ENCODE measurements around the gene TSPAN12.
"Not testable (repeated sequence)": the region's sequence is repeated elsewhere in the genome, so short reads cannot be mapped to it uniquely, and the experiment has no call there.

TSPAN12 gene

GRCh38 chr7:120799813-120800475 lies 58.0 kb downstream of the TSPAN12 start:
- no peak for DNase-seq

DNA sequence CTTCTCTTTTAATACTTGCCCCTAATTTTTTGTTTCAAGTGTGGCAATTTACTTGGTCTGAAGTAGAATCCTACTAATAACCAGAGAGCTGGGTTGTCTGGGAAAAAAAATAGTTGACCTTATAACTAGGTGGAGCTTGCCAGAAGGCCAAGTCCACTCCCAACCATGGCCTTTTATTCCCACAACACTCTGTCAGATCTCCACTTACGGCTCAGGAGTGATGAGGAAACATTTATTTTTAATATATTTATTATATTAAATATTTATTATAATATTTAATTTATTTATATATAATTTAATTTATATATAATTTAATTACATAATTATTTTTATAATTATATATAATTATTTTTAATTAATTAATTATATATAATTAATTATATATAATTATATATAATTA lies 58.8 kb downstream of the TSPAN12 start:
- no peak for DNase-seq

- no peak for DNase-seq
Observed at GRCh38 chr7:120797026-120797645, 60.8 kb downstream of the TSPAN12 start.

DNA sequence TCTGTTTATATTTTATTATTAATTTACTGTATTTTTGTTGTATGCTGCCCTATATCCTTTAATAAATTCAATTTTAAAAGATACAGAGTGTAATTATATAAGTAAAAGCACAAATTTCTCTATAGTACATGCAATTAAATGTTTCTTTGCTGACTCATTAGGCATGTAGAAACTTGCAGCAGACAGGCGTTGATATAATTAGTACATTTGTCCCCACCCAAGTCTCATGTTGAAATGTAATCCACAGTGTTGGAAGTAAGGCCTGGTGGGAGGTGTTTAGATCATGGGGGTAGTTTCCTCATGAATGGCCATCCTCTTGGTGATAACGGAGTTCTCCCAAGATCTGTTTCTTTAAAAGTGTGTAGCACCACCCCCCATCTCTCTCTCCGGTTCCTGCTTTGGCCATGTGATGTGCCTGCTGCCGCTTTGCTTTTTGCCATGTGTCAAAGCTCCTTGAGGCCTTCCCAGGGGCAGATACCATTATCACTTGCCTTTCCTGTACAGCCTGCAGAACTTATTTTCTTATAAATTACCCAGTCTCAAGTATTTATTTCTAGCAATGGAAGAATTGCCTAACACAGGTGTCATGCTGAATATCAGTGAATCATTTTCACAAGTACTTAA lies 63.7 kb downstream of the TSPAN12 start:
- DNase-seq, result no peak

- DNase-seq, result no peak
Observed at GRCh38 chr7:120793213-120793936, 64.6 kb downstream of the TSPAN12 start.

DNA sequence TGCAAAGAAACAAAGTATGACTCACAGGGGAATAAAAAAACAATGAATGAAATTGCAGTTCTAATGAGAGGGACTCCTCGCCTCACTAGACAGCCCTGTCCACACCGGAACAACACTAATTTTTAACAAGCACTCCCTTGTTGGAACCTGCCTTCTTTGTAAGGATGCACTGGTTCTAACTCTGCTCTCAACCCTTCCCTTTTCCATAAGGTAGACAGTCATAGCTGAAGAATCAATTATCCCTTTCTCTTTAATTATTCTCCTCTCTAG lies 65.1 kb downstream of the TSPAN12 start:
- no peak for DNase-seq

- peak; percentile 34 for DNase-seq
Observed at GRCh38 chr7:120792091-120792860, 65.7 kb downstream of the TSPAN12 start.

DNA sequence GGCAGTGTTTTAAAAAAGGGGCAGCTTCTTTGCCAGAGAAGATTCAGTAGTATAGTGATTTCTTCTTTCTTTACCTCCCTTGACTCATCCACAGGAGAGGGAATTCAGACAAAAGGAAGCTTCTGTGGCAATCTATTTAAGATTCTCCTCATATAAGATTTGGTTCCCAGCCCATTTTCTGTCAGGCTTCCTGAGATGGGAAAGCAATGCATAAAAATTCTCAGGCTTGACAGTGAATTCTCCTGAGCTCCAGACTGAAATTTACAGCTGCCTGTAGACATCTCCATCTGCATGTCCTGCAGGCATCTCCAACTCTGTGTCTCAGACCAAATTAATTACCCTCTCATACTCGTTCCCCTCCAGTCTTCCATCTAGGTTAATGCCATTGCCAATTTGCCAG lies 72.8 kb downstream of the TSPAN12 start:
- DNase-seq, result no peak

DNA sequence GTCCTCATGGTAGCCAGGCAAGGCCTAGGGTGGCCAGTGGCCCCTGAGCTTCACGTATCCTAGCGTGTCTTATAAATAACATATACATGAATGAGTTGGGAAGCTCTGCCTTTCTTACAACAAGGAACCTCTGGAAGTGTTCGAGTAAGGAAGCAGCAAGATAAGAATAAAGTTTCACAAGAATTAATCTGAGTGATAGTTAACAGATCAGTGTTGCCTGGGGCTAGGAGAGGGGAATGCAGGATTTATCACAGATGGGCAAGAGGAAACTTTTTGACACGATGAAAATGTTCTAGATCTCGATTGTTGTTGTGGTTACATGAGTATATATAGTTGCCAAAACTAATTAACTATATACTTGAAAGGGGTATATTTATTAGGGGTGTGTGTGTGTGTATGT lies 74.2 kb downstream of the TSPAN12 start:
- DNase-seq, result no peak

GRCh38 chr7:120783273-120783672 lies 74.7 kb downstream of the TSPAN12 start:
- DNase-seq, result no peak

GRCh38 chr7:120781924-120782323 lies 76.0 kb downstream of the TSPAN12 start:
- DNase-seq, result not testable (repeated sequence)

DNA sequence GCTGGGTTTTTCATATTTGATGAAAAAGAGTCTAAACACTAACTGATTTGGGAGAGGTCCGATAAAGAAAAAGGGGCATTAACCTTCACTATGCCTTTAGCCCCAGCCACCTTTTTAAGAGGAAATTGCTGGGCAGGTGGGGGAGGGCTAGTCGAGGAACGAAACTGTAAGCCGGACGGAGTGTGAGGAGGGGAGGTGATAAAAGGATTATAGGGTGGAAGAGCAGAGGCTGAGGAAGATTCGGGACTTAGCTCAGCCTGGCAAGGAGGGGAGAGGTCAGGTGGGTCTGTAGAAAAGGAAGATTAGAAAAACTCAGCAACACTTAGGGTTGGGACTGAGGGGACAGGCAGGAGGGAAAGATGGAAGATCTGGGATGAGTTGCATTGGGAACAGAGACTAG lies 77.0 kb downstream of the TSPAN12 start:
- DNase-seq, result no peak

DNA sequence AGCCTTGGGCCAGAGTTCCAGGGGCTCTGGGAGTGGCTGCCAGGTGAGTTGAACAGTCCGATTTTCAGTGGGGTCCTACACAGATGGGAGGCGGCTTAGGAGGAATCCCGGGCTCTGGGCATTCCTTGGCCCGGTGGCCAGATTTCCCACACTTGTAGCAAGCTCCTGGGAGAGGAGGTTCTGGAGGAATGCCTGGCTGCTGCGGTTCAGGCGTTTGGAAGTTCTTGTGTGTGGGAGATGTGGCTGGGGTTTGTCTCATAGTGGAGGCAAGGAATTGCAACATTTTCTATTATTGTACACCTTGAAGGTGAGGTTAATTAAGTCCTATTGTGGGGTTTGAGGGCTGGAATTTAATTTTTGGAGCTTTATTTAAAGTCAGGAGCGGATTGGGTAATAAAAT lies 77.5 kb downstream of the TSPAN12 start:
- DNase-seq, result not testable (repeated sequence)

GRCh38 chr7:120779078-120779477 lies 78.9 kb downstream of the TSPAN12 start:
- not testable (repeated sequence) for DNase-seq

DNA sequence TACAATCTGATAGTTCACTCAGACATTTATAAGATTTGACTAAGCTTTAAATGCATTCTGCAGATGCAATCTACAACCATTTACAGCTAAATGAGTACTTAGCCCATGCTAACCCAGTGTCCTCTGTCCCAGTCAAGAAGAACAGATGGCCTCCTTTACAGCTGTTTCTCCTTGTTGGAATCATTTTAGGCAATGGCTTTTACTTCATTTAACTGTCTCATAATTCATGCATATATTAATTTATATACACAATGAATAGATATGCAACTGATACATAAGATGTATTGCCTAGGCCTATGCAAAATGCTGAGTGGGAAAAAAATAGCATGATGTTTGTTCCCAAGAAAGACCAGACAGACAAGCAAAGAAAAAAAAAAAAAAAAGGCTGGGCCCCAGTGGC lies 82.2 kb downstream of the TSPAN12 start:
- no peak for DNase-seq

GRCh38 chr7:120774481-120774880 lies 83.5 kb downstream of the TSPAN12 start:
- DNase-seq, result no peak

GRCh38 chr7:120770206-120770605 lies 87.7 kb downstream of the TSPAN12 start:
- DNase-seq, result no peak

DNA sequence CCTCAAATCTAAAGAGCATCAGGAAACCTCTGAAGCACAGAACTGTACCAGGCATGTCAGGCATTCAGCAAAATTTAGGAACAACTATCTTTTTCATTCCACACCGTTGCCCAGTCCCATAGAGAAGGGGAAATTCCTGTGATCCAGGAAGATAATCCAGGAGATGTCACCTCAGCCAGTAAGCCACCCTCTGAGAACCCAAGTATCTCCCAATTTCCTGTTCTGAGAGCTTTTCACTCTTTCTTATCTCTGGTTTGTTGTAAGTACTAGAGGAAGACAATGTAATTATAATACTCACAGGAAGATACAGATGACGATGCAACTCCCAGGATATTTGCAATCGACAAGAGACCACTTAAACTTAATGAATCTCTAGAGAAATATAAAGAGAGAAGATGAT lies 97.1 kb downstream of the TSPAN12 start:
- no peak for DNase-seq

DNA sequence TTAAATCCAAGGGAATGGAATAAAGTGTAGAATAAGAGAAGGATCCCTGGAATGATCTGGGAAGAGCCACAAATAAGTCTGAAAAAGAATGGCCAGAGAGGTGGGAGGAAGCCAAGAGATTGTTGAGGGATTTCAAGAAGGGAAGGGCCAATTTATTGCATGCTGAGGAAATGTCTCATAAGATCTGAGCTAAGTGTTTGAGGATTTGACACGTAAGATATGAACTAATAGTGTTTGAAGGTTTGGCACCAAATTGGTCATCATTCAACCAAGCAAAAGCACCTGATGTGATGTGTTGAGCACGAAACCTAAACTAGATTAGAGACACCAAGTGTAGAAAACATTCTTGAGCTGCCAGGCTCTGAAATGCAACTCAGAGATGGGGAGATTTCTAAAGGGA lies 97.9 kb downstream of the TSPAN12 start:
- DNase-seq, result no peak

DNA sequence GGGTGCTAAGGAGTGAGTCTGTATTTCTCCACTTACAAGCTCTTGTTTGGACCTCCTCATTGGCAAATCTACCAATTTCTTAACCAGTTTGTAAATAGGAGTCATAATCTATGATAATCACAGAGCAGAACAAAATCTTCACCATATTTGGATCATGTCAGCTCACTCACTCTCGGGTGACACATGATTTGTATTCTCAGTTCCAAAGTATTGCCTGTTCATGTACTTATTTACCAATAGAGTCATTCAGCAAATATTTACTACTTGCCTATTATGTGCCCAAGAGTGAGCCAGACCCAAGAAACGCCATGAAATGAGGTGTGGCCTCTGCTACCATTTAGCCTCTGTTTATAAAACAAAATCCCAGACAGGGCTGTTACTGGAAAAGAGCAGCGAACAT lies 114.8 kb downstream of the TSPAN12 start:
- peak; percentile 21 for DNase-seq

GRCh38 chr7:120742372-120742771 lies 115.6 kb downstream of the TSPAN12 start:
- DNase-seq, result peak; percentile 86

GRCh38 chr7:120741371-120742042 lies 116.4 kb downstream of the TSPAN12 start:
- DNase-seq, result peak; percentile 57

DNA sequence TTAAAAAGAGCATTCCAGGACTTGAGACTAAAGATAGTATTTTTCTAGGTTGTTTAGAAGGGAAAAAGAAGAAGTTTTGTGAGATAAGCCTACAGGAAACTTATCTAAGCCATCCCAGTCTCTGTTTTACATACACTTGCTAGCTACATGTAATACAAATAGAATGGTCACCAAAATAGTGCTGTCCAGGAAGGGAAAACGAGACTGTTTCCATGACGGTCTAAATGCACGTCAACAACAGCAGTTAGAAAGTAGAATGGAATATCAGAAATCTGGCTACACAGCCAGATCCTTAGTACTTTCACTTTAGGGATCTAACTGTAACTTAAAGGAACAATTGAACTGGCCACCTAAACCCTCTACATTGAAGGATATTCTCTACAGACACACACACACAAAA lies 117.6 kb downstream of the TSPAN12 start:
- DNase-seq, result peak; percentile 17

Measured in NCI-H345 (cell line).